ENCODE data around the gene DNM1.

DNM1 gene

GRCh38 chr9:128243215-128244018, 40.2 kb downstream of the DNM1 start:
- H3K36me3 ChIP-seq (ENCODE audit: control insufficient read depth in 2 of 2, insufficient read depth in 2 of 2, low read length in 2 of 2): no peaks in the 10 kb centered on the region
- peak overlapping the region; percentile 48 to 70 for H3K27ac ChIP-seq (ENCODE audit: low read depth in 2 of 2, low read length in 2 of 2)
- no peaks in the 10 kb centered on the region for H3K27me3 ChIP-seq (ENCODE audit: control insufficient read depth in 2 of 2, insufficient read depth in 2 of 2, low read length in 2 of 2)
- no peak overlapping the region for H3K4me3 ChIP-seq (ENCODE audit: low read length in 2 of 2)
- H3K9ac ChIP-seq (ENCODE audit: low read depth in 1 of 2, low read length in 2 of 2): no peak overlapping the region
- no peaks in the 10 kb centered on the region for H3K4me1 ChIP-seq (ENCODE audit: control insufficient read depth in 2 of 2, insufficient read depth in 2 of 2, low read length in 2 of 2)
- no peaks in the 10 kb centered on the region for H3K9me3 ChIP-seq (ENCODE audit: control insufficient read depth in 2 of 2, low read length in 2 of 2)

GRCh38 chr9:128244091-128244836, 41.1 kb downstream of the DNM1 start:
- no peaks in the 10 kb centered on the region for H3K36me3 ChIP-seq (ENCODE audit: control insufficient read depth in 2 of 2, insufficient read depth in 2 of 2, low read length in 2 of 2)
- peak overlapping the region; percentile 70 to 72 for H3K27ac ChIP-seq (ENCODE audit: low read depth in 2 of 2, low read length in 2 of 2)
- H3K4me1 ChIP-seq (ENCODE audit: control insufficient read depth in 2 of 2, insufficient read depth in 2 of 2, low read length in 2 of 2): no peaks in the 10 kb centered on the region
- no peaks in the 10 kb centered on the region for H3K27me3 ChIP-seq (ENCODE audit: control insufficient read depth in 2 of 2, insufficient read depth in 2 of 2, low read length in 2 of 2)
- peak overlapping the region in 1 of 2 donors; percentile 56 for H3K9ac ChIP-seq (ENCODE audit: low read depth in 1 of 2, low read length in 2 of 2)
- peak overlapping the region; percentile 38 to 50 for H3K4me3 ChIP-seq (ENCODE audit: low read length in 2 of 2)
- H3K9me3 ChIP-seq (ENCODE audit: control insufficient read depth in 2 of 2, low read length in 2 of 2): no peaks in the 10 kb centered on the region

- Histone ChIP-seq H3K9ac (ENCODE audit: low read depth in 1 of 2, low read length in 2 of 2) (peak overlapping the region in 1 of 2 donors; percentile 56), H3K36me3 (ENCODE audit: control insufficient read depth in 2 of 2, insufficient read depth in 2 of 2, low read length in 2 of 2) (no peaks in the 10 kb centered on the region), H3K27ac (ENCODE audit: low read depth in 2 of 2, low read length in 2 of 2) (peak overlapping the region; percentile 70 to 72), H3K27me3 (ENCODE audit: control insufficient read depth in 2 of 2, insufficient read depth in 2 of 2, low read length in 2 of 2) (no peaks in the 10 kb centered on the region), H3K4me3 (ENCODE audit: low read length in 2 of 2) (peak overlapping the region; percentile 38 to 48), H3K9me3 (ENCODE audit: control insufficient read depth in 2 of 2, low read length in 2 of 2) (no peaks in the 10 kb centered on the region), H3K4me1 (ENCODE audit: control insufficient read depth in 2 of 2, insufficient read depth in 2 of 2, low read length in 2 of 2) (peaks cover 0 to 2% of the 10 kb centered on the region in 2 donors)
Observed at GRCh38 chr9:128244837-128245231, 41.7 kb downstream of the DNM1 start.

- Histone ChIP-seq H3K36me3 (ENCODE audit: control insufficient read depth in 2 of 2, insufficient read depth in 2 of 2, low read length in 2 of 2) (no peaks in the 10 kb centered on the region), H3K9me3 (ENCODE audit: control insufficient read depth in 2 of 2, low read length in 2 of 2) (no peaks in the 10 kb centered on the region), H3K27me3 (ENCODE audit: control insufficient read depth in 2 of 2, insufficient read depth in 2 of 2, low read length in 2 of 2) (no peaks in the 10 kb centered on the region), H3K9ac (ENCODE audit: low read depth in 1 of 2, low read length in 2 of 2) (no peak overlapping the region), H3K27ac (ENCODE audit: low read depth in 2 of 2, low read length in 2 of 2) (peak overlapping the region; percentile 11 to 54), H3K4me1 (ENCODE audit: control insufficient read depth in 2 of 2, insufficient read depth in 2 of 2, low read length in 2 of 2) (peaks cover 0 to 5% of the 10 kb centered on the region in 2 donors), H3K4me3 (ENCODE audit: low read length in 2 of 2) (no peak overlapping the region)
Observed at GRCh38 chr9:128245421-128246151, 42.4 kb downstream of the DNM1 start.

- Histone ChIP-seq H3K9me3 (ENCODE audit: control insufficient read depth in 2 of 2, low read length in 2 of 2) (no peaks in the 10 kb centered on the region), H3K27me3 (ENCODE audit: control insufficient read depth in 2 of 2, insufficient read depth in 2 of 2, low read length in 2 of 2) (no peaks in the 10 kb centered on the region), H3K9ac (ENCODE audit: low read depth in 1 of 2, low read length in 2 of 2) (no peak overlapping the region), H3K4me1 (ENCODE audit: control insufficient read depth in 2 of 2, insufficient read depth in 2 of 2, low read length in 2 of 2) (peaks cover 6 to 9% of the 10 kb centered on the region in 2 donors), H3K4me3 (ENCODE audit: low read length in 2 of 2) (no peak overlapping the region), H3K27ac (ENCODE audit: low read depth in 2 of 2, low read length in 2 of 2) (no peak overlapping the region), H3K36me3 (ENCODE audit: control insufficient read depth in 2 of 2, insufficient read depth in 2 of 2, low read length in 2 of 2) (no peaks in the 10 kb centered on the region)
Observed at GRCh38 chr9:128246471-128246870, 43.3 kb downstream of the DNM1 start.

GRCh38 chr9:128247226-128247803, 44.1 kb downstream of the DNM1 start:
- no peaks in the 10 kb centered on the region for H3K36me3 ChIP-seq (ENCODE audit: control insufficient read depth in 2 of 2, insufficient read depth in 2 of 2, low read length in 2 of 2)
- no peak overlapping the region for H3K4me3 ChIP-seq (ENCODE audit: low read length in 2 of 2)
- peaks cover 6 to 9% of the 10 kb centered on the region in 2 donors for H3K4me1 ChIP-seq (ENCODE audit: control insufficient read depth in 2 of 2, insufficient read depth in 2 of 2, low read length in 2 of 2)
- H3K27me3 ChIP-seq (ENCODE audit: control insufficient read depth in 2 of 2, insufficient read depth in 2 of 2, low read length in 2 of 2): no peaks in the 10 kb centered on the region
- H3K27ac ChIP-seq (ENCODE audit: low read depth in 2 of 2, low read length in 2 of 2): no peak overlapping the region
- no peaks in the 10 kb centered on the region for H3K9me3 ChIP-seq (ENCODE audit: control insufficient read depth in 2 of 2, low read length in 2 of 2)
- no peak overlapping the region for H3K9ac ChIP-seq (ENCODE audit: low read depth in 1 of 2, low read length in 2 of 2)

- no peak overlapping the region for H3K27ac ChIP-seq (ENCODE audit: low read depth in 2 of 2, low read length in 2 of 2)
Observed at GRCh38 chr9:128249558-128249907, 46.4 kb downstream of the DNM1 start.

GRCh38 chr9:128249908-128250838, 47.0 kb downstream of the DNM1 start:
- Histone ChIP-seq H3K4me1 (ENCODE audit: control insufficient read depth in 2 of 2, insufficient read depth in 2 of 2, low read length in 2 of 2) (peaks cover 6 to 9% of the 10 kb centered on the region in 2 donors), H3K27me3 (ENCODE audit: control insufficient read depth in 2 of 2, insufficient read depth in 2 of 2, low read length in 2 of 2) (no peaks in the 10 kb centered on the region), H3K36me3 (ENCODE audit: control insufficient read depth in 2 of 2, insufficient read depth in 2 of 2, low read length in 2 of 2) (no peaks in the 10 kb centered on the region), H3K27ac (ENCODE audit: low read depth in 2 of 2, low read length in 2 of 2) (no peak overlapping the region), H3K4me3 (ENCODE audit: low read length in 2 of 2) (peak overlapping the region; percentile 49 to 68), H3K9me3 (ENCODE audit: control insufficient read depth in 2 of 2, low read length in 2 of 2) (no peaks in the 10 kb centered on the region), H3K9ac (ENCODE audit: low read depth in 1 of 2, low read length in 2 of 2) (peak overlapping the region; percentile 8 to 39)

More at GRCh38 chr9:128249558-128249907, 46.4 kb downstream of the DNM1 start:
- no peaks in the 10 kb centered on the region for H3K9me3 ChIP-seq (ENCODE audit: control insufficient read depth in 2 of 2, low read length in 2 of 2)
- H3K27me3 ChIP-seq (ENCODE audit: control insufficient read depth in 2 of 2, insufficient read depth in 2 of 2, low read length in 2 of 2): no peaks in the 10 kb centered on the region
- H3K4me1 ChIP-seq (ENCODE audit: control insufficient read depth in 2 of 2, insufficient read depth in 2 of 2, low read length in 2 of 2): peaks cover 6 to 9% of the 10 kb centered on the region in 2 donors
- no peaks in the 10 kb centered on the region for H3K36me3 ChIP-seq (ENCODE audit: control insufficient read depth in 2 of 2, insufficient read depth in 2 of 2, low read length in 2 of 2)
- H3K9ac ChIP-seq (ENCODE audit: low read depth in 1 of 2, low read length in 2 of 2): no peak overlapping the region
- H3K4me3 ChIP-seq (ENCODE audit: low read length in 2 of 2): no peak overlapping the region
